Panc1 (cell line): Measurements from ENCODE around the gene AMFR.

Experiments
- POLR2AphosphoS5 ChIP-seq: IDR thresholded peaks from 2 replicates; pipeline ENCODE4 v1.6.1; 2012; ENCODE audit warnings: mild to moderate bottlenecking, low read depth, low read length, moderate library complexity
- TF ChIP-seq, protein P1 (sequence below): fragments of 450-650 bp; IDR thresholded peaks from 2 replicates; pipeline ENCODE4 v1.5.1; 2017; ENCODE audit warnings: mild to moderate bottlenecking
- TF ChIP-seq, protein P2 (sequence below), 2 experiments: IDR thresholded peaks; 2 replicates each; pipeline ENCODE4 v1.6.1; 2011 to 2012; ENCODE audit warnings: low read depth in 2 of 2, control low read depth in 1 of 2, low read length in 1 of 2, mild to moderate bottlenecking in 1 of 2, moderate library complexity in 1 of 2; ENCODE audit not compliant: insufficient read depth in 1 of 2

DNA sequence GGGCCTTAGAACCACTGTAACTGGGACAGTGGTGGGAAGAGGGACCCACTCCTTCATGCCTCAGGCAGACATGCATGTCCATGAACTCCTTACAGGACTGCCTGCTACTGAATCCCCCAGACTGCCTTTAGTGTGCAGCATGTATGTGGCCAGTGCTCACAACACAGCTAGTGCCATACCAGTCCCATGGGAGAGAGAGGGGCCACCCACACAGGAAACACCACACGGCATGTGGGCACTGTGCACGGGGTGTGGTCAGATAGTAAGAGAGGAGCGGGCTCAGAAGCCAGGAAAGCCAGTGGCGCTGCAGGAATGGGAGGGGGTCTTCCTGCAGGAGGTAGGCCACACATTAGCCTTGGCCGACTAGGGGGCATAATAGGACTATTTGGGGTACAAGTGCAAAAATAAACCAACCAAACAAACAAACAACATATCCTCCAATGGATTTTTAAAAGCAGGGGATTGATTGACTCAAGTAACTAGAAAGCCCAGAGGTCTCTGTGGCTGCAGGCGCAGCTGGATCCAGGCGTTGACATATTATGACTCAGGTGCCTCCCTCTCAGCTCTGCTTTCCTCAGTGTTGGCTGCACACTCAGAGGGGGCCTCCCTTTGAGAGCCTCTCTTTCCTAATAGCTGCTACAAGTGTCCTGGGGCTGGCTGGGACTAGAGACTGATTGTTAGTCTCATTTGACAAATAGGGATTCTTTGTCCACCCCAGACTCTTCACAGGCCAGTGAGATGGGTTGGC is 104.4 kb downstream of the AMFR start:
- TF ChIP-seq, protein P1, sequence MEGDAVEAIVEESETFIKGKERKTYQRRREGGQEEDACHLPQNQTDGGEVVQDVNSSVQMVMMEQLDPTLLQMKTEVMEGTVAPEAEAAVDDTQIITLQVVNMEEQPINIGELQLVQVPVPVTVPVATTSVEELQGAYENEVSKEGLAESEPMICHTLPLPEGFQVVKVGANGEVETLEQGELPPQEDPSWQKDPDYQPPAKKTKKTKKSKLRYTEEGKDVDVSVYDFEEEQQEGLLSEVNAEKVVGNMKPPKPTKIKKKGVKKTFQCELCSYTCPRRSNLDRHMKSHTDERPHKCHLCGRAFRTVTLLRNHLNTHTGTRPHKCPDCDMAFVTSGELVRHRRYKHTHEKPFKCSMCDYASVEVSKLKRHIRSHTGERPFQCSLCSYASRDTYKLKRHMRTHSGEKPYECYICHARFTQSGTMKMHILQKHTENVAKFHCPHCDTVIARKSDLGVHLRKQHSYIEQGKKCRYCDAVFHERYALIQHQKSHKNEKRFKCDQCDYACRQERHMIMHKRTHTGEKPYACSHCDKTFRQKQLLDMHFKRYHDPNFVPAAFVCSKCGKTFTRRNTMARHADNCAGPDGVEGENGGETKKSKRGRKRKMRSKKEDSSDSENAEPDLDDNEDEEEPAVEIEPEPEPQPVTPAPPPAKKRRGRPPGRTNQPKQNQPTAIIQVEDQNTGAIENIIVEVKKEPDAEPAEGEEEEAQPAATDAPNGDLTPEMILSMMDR: no peak
- TF ChIP-seq POLR2AphosphoS5: no peak
- TF ChIP-seq, protein P2, sequence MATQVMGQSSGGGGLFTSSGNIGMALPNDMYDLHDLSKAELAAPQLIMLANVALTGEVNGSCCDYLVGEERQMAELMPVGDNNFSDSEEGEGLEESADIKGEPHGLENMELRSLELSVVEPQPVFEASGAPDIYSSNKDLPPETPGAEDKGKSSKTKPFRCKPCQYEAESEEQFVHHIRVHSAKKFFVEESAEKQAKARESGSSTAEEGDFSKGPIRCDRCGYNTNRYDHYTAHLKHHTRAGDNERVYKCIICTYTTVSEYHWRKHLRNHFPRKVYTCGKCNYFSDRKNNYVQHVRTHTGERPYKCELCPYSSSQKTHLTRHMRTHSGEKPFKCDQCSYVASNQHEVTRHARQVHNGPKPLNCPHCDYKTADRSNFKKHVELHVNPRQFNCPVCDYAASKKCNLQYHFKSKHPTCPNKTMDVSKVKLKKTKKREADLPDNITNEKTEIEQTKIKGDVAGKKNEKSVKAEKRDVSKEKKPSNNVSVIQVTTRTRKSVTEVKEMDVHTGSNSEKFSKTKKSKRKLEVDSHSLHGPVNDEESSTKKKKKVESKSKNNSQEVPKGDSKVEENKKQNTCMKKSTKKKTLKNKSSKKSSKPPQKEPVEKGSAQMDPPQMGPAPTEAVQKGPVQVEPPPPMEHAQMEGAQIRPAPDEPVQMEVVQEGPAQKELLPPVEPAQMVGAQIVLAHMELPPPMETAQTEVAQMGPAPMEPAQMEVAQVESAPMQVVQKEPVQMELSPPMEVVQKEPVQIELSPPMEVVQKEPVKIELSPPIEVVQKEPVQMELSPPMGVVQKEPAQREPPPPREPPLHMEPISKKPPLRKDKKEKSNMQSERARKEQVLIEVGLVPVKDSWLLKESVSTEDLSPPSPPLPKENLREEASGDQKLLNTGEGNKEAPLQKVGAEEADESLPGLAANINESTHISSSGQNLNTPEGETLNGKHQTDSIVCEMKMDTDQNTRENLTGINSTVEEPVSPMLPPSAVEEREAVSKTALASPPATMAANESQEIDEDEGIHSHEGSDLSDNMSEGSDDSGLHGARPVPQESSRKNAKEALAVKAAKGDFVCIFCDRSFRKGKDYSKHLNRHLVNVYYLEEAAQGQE (IDR thresholded peaks at IDR 0.05; ENCODE audit: insufficient read depth in 1 of 2, low read depth in 2 of 2, low read length in 1 of 2): no peak
